Testis (tissue), 2 donors: ENCODE data around the gene R3HCC1L.

Source experiments
- POLR2A ChIP-seq: fragments of 450-650 bp; IDR thresholded peaks from one replicate; pipeline ENCODE4 v1.6.1; 2017; ENCODE audit warnings: antibody characterized with exemption, mild to moderate bottlenecking, moderate library complexity
- TF ChIP-seq, protein P1 (sequence below), 3 experiments: fragments of 450-650 bp in 2 of 3; fragments of 200-600 bp in 1 of 3; sonication (generic) in 1 of 3; IDR thresholded peaks; one replicate each; pipeline ENCODE4 v1.5.1; 2016 to 2019; ENCODE audit warnings: antibody characterized with exemption in 3 of 3, mild to moderate bottlenecking in 2 of 3, moderate library complexity in 1 of 3

DNA sequence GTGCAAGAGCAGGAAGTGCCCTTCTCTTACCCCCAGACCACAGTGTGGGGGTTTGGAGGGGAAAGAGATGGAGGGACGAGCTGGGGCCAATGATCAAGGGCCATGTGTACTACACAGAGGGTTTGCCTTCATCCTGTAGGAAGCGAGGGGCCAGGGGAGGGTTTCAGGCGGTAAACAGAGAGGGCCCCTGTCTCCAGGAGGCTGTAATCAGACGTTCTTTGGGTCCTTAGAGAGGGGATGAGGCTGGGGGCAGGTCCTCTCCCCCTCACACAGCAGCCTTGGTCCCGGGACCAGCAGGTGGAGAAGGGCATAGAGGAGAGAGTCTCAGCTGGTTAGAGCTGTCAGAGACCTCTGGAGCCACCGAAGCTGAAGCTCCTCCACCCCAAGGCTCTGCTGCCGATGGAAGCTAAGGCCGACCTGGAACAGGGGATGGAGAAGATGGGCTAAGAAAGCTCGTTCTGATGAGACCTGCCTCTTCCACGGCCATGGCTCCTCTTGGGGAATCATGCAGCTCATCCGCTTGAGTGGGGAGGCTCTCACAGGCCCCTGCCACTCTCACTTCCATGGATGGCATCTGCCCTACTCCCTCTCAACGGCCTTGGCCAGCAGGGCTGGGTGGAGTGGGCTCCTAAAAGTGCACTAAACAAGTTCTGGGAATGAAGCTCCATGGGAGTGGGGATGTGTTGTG is 130.1 kb downstream of the R3HCC1L start:
- TF ChIP-seq, protein P1, sequence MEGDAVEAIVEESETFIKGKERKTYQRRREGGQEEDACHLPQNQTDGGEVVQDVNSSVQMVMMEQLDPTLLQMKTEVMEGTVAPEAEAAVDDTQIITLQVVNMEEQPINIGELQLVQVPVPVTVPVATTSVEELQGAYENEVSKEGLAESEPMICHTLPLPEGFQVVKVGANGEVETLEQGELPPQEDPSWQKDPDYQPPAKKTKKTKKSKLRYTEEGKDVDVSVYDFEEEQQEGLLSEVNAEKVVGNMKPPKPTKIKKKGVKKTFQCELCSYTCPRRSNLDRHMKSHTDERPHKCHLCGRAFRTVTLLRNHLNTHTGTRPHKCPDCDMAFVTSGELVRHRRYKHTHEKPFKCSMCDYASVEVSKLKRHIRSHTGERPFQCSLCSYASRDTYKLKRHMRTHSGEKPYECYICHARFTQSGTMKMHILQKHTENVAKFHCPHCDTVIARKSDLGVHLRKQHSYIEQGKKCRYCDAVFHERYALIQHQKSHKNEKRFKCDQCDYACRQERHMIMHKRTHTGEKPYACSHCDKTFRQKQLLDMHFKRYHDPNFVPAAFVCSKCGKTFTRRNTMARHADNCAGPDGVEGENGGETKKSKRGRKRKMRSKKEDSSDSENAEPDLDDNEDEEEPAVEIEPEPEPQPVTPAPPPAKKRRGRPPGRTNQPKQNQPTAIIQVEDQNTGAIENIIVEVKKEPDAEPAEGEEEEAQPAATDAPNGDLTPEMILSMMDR (IDR thresholded peaks at IDR 0.05), result no peak
- TF ChIP-seq POLR2A, result no peak
